Measurements from ENCODE around the gene RGS14. TPM values are rescaled to one million over a fixed set of nuclear protein-coding genes. Genes with fewer than 3 reads are reported as not detected.

RGS14 gene
- total and polyA plus RNA-seq, 5 donors from 2014 or later = 40.1 to 93.3 (median 53.4) TPM

- H3K9me3 ChIP-seq (ENCODE audit: control insufficient read depth in 2 of 2, low read length in 2 of 2) = no peaks in the 10 kb centered on the region
- peaks cover 10 to 76% (median 31%) of the 10 kb centered on the region in 4 donors for H3K4me1 Mint-ChIP-seq
Observed at GRCh38 chr5:177369645-177370440, 12.1 kb downstream of the RGS14 start.

GRCh38 chr5:177370488-177371119, 12.9 kb downstream of the RGS14 start:
- Mint-ChIP-seq H3K27ac (peak overlapping the region; percentile 20 to 51 (median 43)), H3K4me3 (peak overlapping the region in 2 of 4 donors; percentile 46 to 78), H3K36me3 (peaks cover 14% of the 10 kb centered on the region), H3K4me1 (peaks cover 10 to 82% (median 31%) of the 10 kb centered on the region in 4 donors), H3K9me3 (no peaks in the 10 kb centered on the region), H3K27me3 (no peaks in the 10 kb centered on the region)
- no peak overlapping the region for H3K4me3 ChIP-seq (ENCODE audit: low read depth, low read length)
- H3K27ac ChIP-seq (ENCODE audit: insufficient read depth, low read length, poor library complexity, severe bottlenecking) = peak overlapping the region; percentile 43
- peaks cover 60% of the 10 kb centered on the region for H3K4me1 ChIP-seq (ENCODE audit: control insufficient read depth, insufficient read depth, low read length, poor library complexity, severe bottlenecking)
- peak; percentile 38 to 79 for ATAC-seq (ENCODE audit: low read depth in 2 of 2)
- H3K27me3 ChIP-seq (ENCODE audit: control insufficient read depth, insufficient read depth, low read length) = no peaks in the 10 kb centered on the region
- H3K36me3 ChIP-seq (ENCODE audit: control insufficient read depth, insufficient read depth, low read length) = peaks cover 48% of the 10 kb centered on the region
- peak in 1 of 3 donors; percentile 58 for DNase-seq
- H3K9me3 ChIP-seq (ENCODE audit: control insufficient read depth in 2 of 2, low read length in 2 of 2) = no peaks in the 10 kb centered on the region

More at GRCh38 chr5:177369645-177370440, 12.1 kb downstream of the RGS14 start:
- Mint-ChIP-seq H3K9me3 (no peaks in the 10 kb centered on the region), H3K27me3 (no peaks in the 10 kb centered on the region), H3K4me3 (peak overlapping the region in 3 of 4 donors; percentile 50 to 78 (median 61)), H3K36me3 (peaks cover 14% of the 10 kb centered on the region), H3K27ac (peak overlapping the region; percentile 67 to 98 (median 92))
- Histone ChIP-seq H3K27ac (ENCODE audit: insufficient read depth, low read length, poor library complexity, severe bottlenecking) (peak overlapping the region; percentile 43), H3K36me3 (ENCODE audit: control insufficient read depth, insufficient read depth, low read length) (peaks cover 51% of the 10 kb centered on the region), H3K27me3 (ENCODE audit: control insufficient read depth, insufficient read depth, low read length) (no peaks in the 10 kb centered on the region), H3K4me1 (ENCODE audit: control insufficient read depth, insufficient read depth, low read length, poor library complexity, severe bottlenecking) (peaks cover 64% of the 10 kb centered on the region), H3K4me3 (ENCODE audit: low read depth, low read length) (no peak overlapping the region)
- ATAC-seq (ENCODE audit: low read depth in 2 of 2) (no peak), DNase-seq (no peak)

GRCh38 chr5:177371120-177372033, 13.7 kb downstream of the RGS14 start:
- Mint-ChIP-seq H3K36me3 (peaks cover 14% of the 10 kb centered on the region), H3K9me3 (no peaks in the 10 kb centered on the region), H3K4me3 (peak overlapping the region; percentile 1 to 78 (median 66)), H3K27ac (peak overlapping the region in 2 of 3 donors; percentile 63 to 85), H3K4me1 (peaks cover 10 to 83% (median 33%) of the 10 kb centered on the region in 4 donors), H3K27me3 (no peaks in the 10 kb centered on the region)
- DNase-seq (no peak), ATAC-seq (ENCODE audit: low read depth in 2 of 2) (no peak)
- Histone ChIP-seq H3K4me3 (ENCODE audit: low read depth, low read length) (peak overlapping the region; percentile 32), H3K9me3 (ENCODE audit: control insufficient read depth in 2 of 2, low read length in 2 of 2) (no peaks in the 10 kb centered on the region), H3K36me3 (ENCODE audit: control insufficient read depth, insufficient read depth, low read length) (peaks cover 41% of the 10 kb centered on the region), H3K27ac (ENCODE audit: insufficient read depth, low read length, poor library complexity, severe bottlenecking) (peak overlapping the region; percentile 69), H3K4me1 (ENCODE audit: control insufficient read depth, insufficient read depth, low read length, poor library complexity, severe bottlenecking) (peaks cover 59% of the 10 kb centered on the region), H3K27me3 (ENCODE audit: control insufficient read depth, insufficient read depth, low read length) (no peaks in the 10 kb centered on the region)

GRCh38 chr5:177372034-177372896, 14.5 kb downstream of the RGS14 start:
- Histone ChIP-seq H3K27me3 (ENCODE audit: control insufficient read depth, insufficient read depth, low read length) (no peaks in the 10 kb centered on the region), H3K4me1 (ENCODE audit: control insufficient read depth, insufficient read depth, low read length, poor library complexity, severe bottlenecking) (peaks cover 59% of the 10 kb centered on the region), H3K27ac (ENCODE audit: insufficient read depth, low read length, poor library complexity, severe bottlenecking) (peak overlapping the region; percentile 69), H3K4me3 (ENCODE audit: low read depth, low read length) (peak overlapping the region; percentile 51), H3K36me3 (ENCODE audit: control insufficient read depth, insufficient read depth, low read length) (peaks cover 34% of the 10 kb centered on the region), H3K9me3 (ENCODE audit: control insufficient read depth in 2 of 2, low read length in 2 of 2) (no peaks in the 10 kb centered on the region)
- Mint-ChIP-seq H3K4me1 (peaks cover 10 to 78% (median 33%) of the 10 kb centered on the region in 4 donors), H3K36me3 (peaks cover 14% of the 10 kb centered on the region), H3K27ac (peak overlapping the region; percentile 85 to 93 (median 85)), H3K4me3 (peak overlapping the region; percentile 58 to 78 (median 66)), H3K9me3 (no peaks in the 10 kb centered on the region), H3K27me3 (no peaks in the 10 kb centered on the region)
- ATAC-seq (ENCODE audit: low read depth in 2 of 2) (peak; percentile 71 to 82), DNase-seq (peak in 1 of 3 donors; percentile 84)

GRCh38 chr5:177372910-177373309, 15.2 kb downstream of the RGS14 start:
- ATAC-seq (ENCODE audit: low read depth in 2 of 2) = peak in 1 of 2 donors; percentile 6
- peaks cover 14% of the 10 kb centered on the region for H3K36me3 Mint-ChIP-seq
- Histone ChIP-seq H3K4me3 (ENCODE audit: low read depth, low read length) (peak overlapping the region; percentile 51), H3K27ac (ENCODE audit: insufficient read depth, low read length, poor library complexity, severe bottlenecking) (peak overlapping the region; percentile 69), H3K36me3 (ENCODE audit: control insufficient read depth, insufficient read depth, low read length) (peaks cover 28% of the 10 kb centered on the region), H3K9me3 (ENCODE audit: control insufficient read depth in 2 of 2, low read length in 2 of 2) (no peaks in the 10 kb centered on the region), H3K4me1 (ENCODE audit: control insufficient read depth, insufficient read depth, low read length, poor library complexity, severe bottlenecking) (peaks cover 59% of the 10 kb centered on the region), H3K27me3 (ENCODE audit: control insufficient read depth, insufficient read depth, low read length) (no peaks in the 10 kb centered on the region)
- H3K27me3 Mint-ChIP-seq = no peaks in the 10 kb centered on the region
- peak overlapping the region; percentile 70 to 93 (median 85) for H3K27ac Mint-ChIP-seq
- no peaks in the 10 kb centered on the region for H3K9me3 Mint-ChIP-seq
- DNase-seq = no peak
- H3K4me1 Mint-ChIP-seq = peaks cover 10 to 76% (median 33%) of the 10 kb centered on the region in 4 donors
- H3K4me3 Mint-ChIP-seq = peak overlapping the region; percentile 63 to 83 (median 74)

GRCh38 chr5:177373806-177374205, 16.1 kb downstream of the RGS14 start:
- no peak for DNase-seq
- H3K27me3 ChIP-seq (ENCODE audit: control insufficient read depth, insufficient read depth, low read length) = no peaks in the 10 kb centered on the region
- peaks cover 19% of the 10 kb centered on the region for H3K36me3 ChIP-seq (ENCODE audit: control insufficient read depth, insufficient read depth, low read length)
- no peaks in the 10 kb centered on the region for H3K27me3 Mint-ChIP-seq
- H3K4me3 Mint-ChIP-seq = peak overlapping the region in 3 of 4 donors; percentile 19 to 63 (median 43)
- ATAC-seq (ENCODE audit: low read depth in 2 of 2) = no peak
- H3K4me1 ChIP-seq (ENCODE audit: control insufficient read depth, insufficient read depth, low read length, poor library complexity, severe bottlenecking) = peaks cover 58% of the 10 kb centered on the region
- peaks cover 10 to 68% (median 26%) of the 10 kb centered on the region in 4 donors for H3K4me1 Mint-ChIP-seq
- H3K27ac ChIP-seq (ENCODE audit: insufficient read depth, low read length, poor library complexity, severe bottlenecking) = peak overlapping the region; percentile 69
- H3K9me3 Mint-ChIP-seq = no peaks in the 10 kb centered on the region
- peak overlapping the region; percentile 85 to 93 (median 86) for H3K27ac Mint-ChIP-seq
- peaks cover 7% of the 10 kb centered on the region for H3K36me3 Mint-ChIP-seq
- H3K9me3 ChIP-seq (ENCODE audit: control insufficient read depth in 2 of 2, low read length in 2 of 2) = no peaks in the 10 kb centered on the region
- H3K4me3 ChIP-seq (ENCODE audit: low read depth, low read length) = no peak overlapping the region
